GM12878 (cell line): ENCODE data around the gene NDC1. TPM values are rescaled to one million over a fixed set of nuclear protein-coding genes. Genes with fewer than 3 reads are reported as not detected.

Experiments
- ATAC-seq: fragments of 200-7000 bp; cut with Tn5 transposase; 3 replicates; pipeline ENCODE4 v1.9.1; 2020; ENCODE audit warnings: mild to moderate bottlenecking, moderate library complexity
- BruUV-seq: library from RNA; stranded (reverse); fragments of 400-500 nt; replicated peaks from 2 replicates; lab custom pipeline; 2021; lab: Mats Ljungman, UMichigan
- CTCF ChIA-PET: fragments of 300-600 bp; sonication (Branson Sonifier 250); formaldehyde crosslinking; extraction: SDS; loops from one replicate; lab custom pipeline; 2021; ENCODE audit warnings: inconsistent platforms; lab: Yijun Ruan, JAX
- POLR2A ChIA-PET: fragments of 350-600 bp; formaldehyde crosslinking; extraction: SDS; loops from one replicate; lab custom pipeline; 2021; ENCODE audit warnings: inconsistent platforms; lab: Charles Lee
- RAD21 ChIA-PET: fragments of 300-600 bp; sonication (Branson Sonifier 250); formaldehyde crosslinking; loops from one replicate; lab custom pipeline; 2023; ENCODE audit warnings: antibody characterized with exemption; ENCODE audit not compliant: unreplicated experiment; lab: Charles Lee
- SMC1A ChIA-PET: fragments of 300-600 bp; sonication (Branson Sonifier 250); formaldehyde crosslinking; loops from one replicate; lab custom pipeline; 2023; ENCODE audit not compliant: unreplicated experiment, uncharacterized antibody; lab: Charles Lee
- DNase-seq: peaks from one replicate; pipeline ENCODE4 v3.0.0-alpha.2; 2011; ENCODE audit warnings: low read depth, low spot score
- FAIRE-seq: peaks from 3 replicates; lab custom pipeline; 2011; peaks lifted over from hg19 to GRCh38; lab: Jason Lieb, UNC
- H2AFZ ChIP-seq: 2 replicates; pipeline ENCODE4 v1.6.0; 2011; ENCODE audit warnings: low read depth, low read length, control low read depth; ENCODE audit not compliant: control insufficient read depth
- H3K27ac ChIP-seq: 2 replicates; pipeline ENCODE4 v1.5.1; 2011; ENCODE audit warnings: control low read depth; ENCODE audit not compliant: control insufficient read depth, insufficient read depth
- H3K27me3 ChIP-seq, 2 experiments: replicated peaks in 1 of 2; 2 replicates each; pipeline versions ENCODE4 v1.6.0 to v1.6.1; 2011; ENCODE audit warnings: low read length in 1 of 2; ENCODE audit not compliant: control insufficient read depth in 2 of 2, insufficient read depth in 2 of 2
- H3K36me3 ChIP-seq, 2 experiments: 2 replicates each; pipeline ENCODE4 v1.5.1; 2011; ENCODE audit warnings: low read length in 1 of 2; ENCODE audit not compliant: control insufficient read depth in 2 of 2, insufficient read depth in 2 of 2
- H3K4me1 ChIP-seq: 2 replicates; pipeline ENCODE4 v1.6.1; 2011; ENCODE audit warnings: mild to moderate bottlenecking, low read length, moderate library complexity, mixed read lengths; ENCODE audit not compliant: control insufficient read depth, insufficient read depth
- H3K4me2 ChIP-seq: 2 replicates; pipeline ENCODE4 v1.6.0; 2011; ENCODE audit warnings: control low read depth; ENCODE audit not compliant: control insufficient read depth, insufficient read depth
- H3K4me3 ChIP-seq: fragments of 200-600 bp; sonication (generic); 2 replicates; pipeline ENCODE4 v1.5.1; 2016
- H3K79me2 ChIP-seq: 2 replicates; pipeline ENCODE4 v1.6.0; 2011; ENCODE audit warnings: low read length; ENCODE audit not compliant: control insufficient read depth, insufficient read depth
- H3K9ac ChIP-seq: 2 replicates; pipeline ENCODE4 v1.8.0; 2011; ENCODE audit warnings: low read length, control low read depth, mixed read lengths; ENCODE audit not compliant: control insufficient read depth, insufficient read depth
- H3K9me3 ChIP-seq: replicated peaks from 3 replicates; pipeline ENCODE4 v1.5.1; 2011; ENCODE audit warnings: mild to moderate bottlenecking, low read length; ENCODE audit not compliant: control insufficient read depth, insufficient read depth
- H4K20me1 ChIP-seq: 2 replicates; pipeline ENCODE4 v1.6.0; 2011; ENCODE audit not compliant: control insufficient read depth, insufficient read depth
- CEBPB ChIP-seq, 2 experiments: fragments of 150-350 bp in 1 of 2; IDR thresholded peaks; 2 replicates each; pipeline ENCODE4 v1.6.1; 2012 to 2014; ENCODE audit warnings: low read depth in 2 of 2, low read length in 2 of 2, borderline replicate concordance in 1 of 2, inconsistent platforms in 1 of 2
- E4F1 ChIP-seq: fragments of 450-650 bp; IDR thresholded peaks from 2 replicates; pipeline ENCODE4 v1.6.1; 2018; ENCODE audit warnings: borderline replicate concordance, mild to moderate bottlenecking; ENCODE audit not compliant: partially characterized antibody
- ESRRA ChIP-seq: IDR thresholded peaks from 2 replicates; pipeline ENCODE4 v1.6.1; 2012; ENCODE audit warnings: mild to moderate bottlenecking, low read length, improper control_type of control experiment
- FOXM1 ChIP-seq: IDR thresholded peaks from 2 replicates; pipeline ENCODE4 v1.6.1; 2012; ENCODE audit warnings: low read depth, mild to moderate bottlenecking, inconsistent platforms, low read length, moderate library complexity
- HSF1 ChIP-seq: fragments of 150-350 bp; IDR thresholded peaks from 2 replicates; pipeline ENCODE4 v1.6.1; 2014; ENCODE audit warnings: mild to moderate bottlenecking, low read depth, low read length
- MAX ChIP-seq: IDR thresholded peaks from 2 replicates; pipeline ENCODE4 v1.6.1; 2012; ENCODE audit warnings: low read depth, low read length, improper control_type of control experiment
- RAD21 ChIP-seq: IDR thresholded peaks from 2 replicates; pipeline ENCODE4 v1.6.1; 2011; ENCODE audit warnings: mild to moderate bottlenecking, low read depth, low read length, moderate library complexity; ENCODE audit not compliant: insufficient read depth
- REST ChIP-seq: IDR thresholded peaks from 2 replicates; pipeline ENCODE4 v1.6.1; 2012; ENCODE audit warnings: mild to moderate bottlenecking, low read depth, low read length
- SPI1 ChIP-seq: IDR thresholded peaks from 2 replicates; pipeline ENCODE4 v1.6.1; 2011; ENCODE audit warnings: low read depth, mild to moderate bottlenecking, low read length, moderate library complexity, borderline replicate concordance; ENCODE audit not compliant: insufficient read depth
- TBL1XR1 ChIP-seq: IDR thresholded peaks from 2 replicates; pipeline ENCODE4 v1.6.1; 2012; ENCODE audit warnings: low read depth, low read length, improper control_type of control experiment
- ZNF274 ChIP-seq: IDR thresholded peaks from one replicate; pipeline ENCODE4 v1.8.0; 2011; ENCODE audit not compliant: insufficient read length, insufficient read depth
- WGBS: methylation state at CpG from one replicate; pipeline ENCODE4 v1.1.6; 2016; ENCODE audit warnings: low lambda C conversion rate; ENCODE audit not compliant: insufficient replicate concordance, insufficient coverage; ENCODE audit errors: missing lambda C conversion rate; 5-methylcytosine and 5-hydroxymethylcytosine counted together
- in situ Hi-C: fragments of 300-500 bp; cut with MboI; formaldehyde crosslinking; loops from 9 replicates; pipeline ENCODE4 v1.14.3; 2018; ENCODE audit warnings: mixed read lengths
- intact Hi-C: fragments of 100-400 bp; cut with micrococcal nuclease; formaldehyde crosslinking; loops from one replicate; pipeline ENCODE4 v1.14.2; 2022; ENCODE audit not compliant: unreplicated experiment
- polyA plus RNA-seq, 11 experiments: library from polyadenylated mRNA; depleted of rRNA in 4 of 11; unstranded in 6 of 11; stranded (reverse) in 5 of 11; fragments of >200 nt; fragmentation: Nextera tagmentation in 4 of 11; fragmentation: Illumina TruSeq in 1 of 11; extraction: Ambion mirVana in 4 of 11; extraction: Trizol in 1 of 11; gene quantifications; 1 replicate in 1 of 11; 2 replicates in 10 of 11; pipeline versions ENCODE4 v1.2.1 to v1.2.3, GENCODE V29; 2011 to 2016; ENCODE audit warnings: inconsistent platforms in 2 of 11, missing spikeins in 2 of 11, low read depth in 1 of 11
- total RNA-seq, 4 experiments: library from RNA; depleted of rRNA in 3 of 4; stranded (reverse); fragments of >200 nt in 3 of 4; fragmentation: Illumina TruSeq in 1 of 4; extraction: Trizol in 1 of 4; gene quantifications; 2 replicates each; pipeline versions ENCODE4 v1.2.1 to v1.2.3, GENCODE V29; 2013 to 2021

Gene NDC1
- total and polyA plus RNA-seq, 10 of the 15 experiments (the other 5 are each of a cell fraction or from before 2014, with no cell fraction given) = 20.2 to 77.6 (median 47.1) TPM

GRCh38 chr1:53777272-53777671 lies 60.8 kb downstream of the NDC1 start:
- Histone ChIP-seq H3K79me2 (no peaks in the 10 kb centered on the region), H3K36me3 (peaks cover 2 to 7% of the 10 kb centered on the region in 2 experiments; a peak in 2 of 4 replicates), H3K9ac (no peak overlapping the region), H3K4me2 (no peak overlapping the region), H3K4me1 (no peaks in the 10 kb centered on the region), H2AFZ (no peak overlapping the region), H3K4me3 (no peak overlapping the region), H3K27ac (no peak overlapping the region), H3K27me3 (no peaks in the 10 kb centered on the region), H3K9me3 (no peaks in the 10 kb centered on the region), H4K20me1 (no peaks in the 10 kb centered on the region)
- ChIA-PET SMC1A (no interaction called here), POLR2A (interaction anchor here (1.1 kb wide), 1 partner anchor 12 kb away, joined by 3 read pairs; no protein-coding TSS in a partner anchor), RAD21 (no interaction called here), CTCF (no interaction called here)
- WGBS = 100% methylated on average over 1 of the region's 1 CpG
- TF ChIP-seq E4F1 (no peak), ZNF274 (no peak), SPI1 (no peak), RAD21 (no peak), HSF1 (no peak), ESRRA (no peak), MAX (no peak), FOXM1 (no peak), CEBPB (IDR thresholded peaks at IDR 0.05; ENCODE audit: borderline replicate concordance in 1 of 2, low read depth in 2 of 2, low read length in 2 of 2) (no peak), REST (no peak), TBL1XR1 (no peak)
- DNase-seq (no peak), FAIRE-seq (no peak), ATAC-seq (no peak)
- in situ Hi-C loops (no loop called here), intact Hi-C loops (no loop called here)
- BruUV-seq = no TSS peak
